Nephron (organoid): ENCODE results near the gene FGF3.

Experiments
- H3K27ac Mint-ChIP-seq, 3 experiments: 2 replicates each; pipeline ENCODE4 v1.8.0; 2020; ENCODE audit warnings: mixed read lengths in 3 of 3, mild to moderate bottlenecking in 2 of 3, moderate library complexity in 1 of 3
- H3K27me3 Mint-ChIP-seq: 2 replicates; pipeline ENCODE4 v1.8.0; 2021; ENCODE audit warnings: low read depth, mild to moderate bottlenecking, moderate library complexity, mixed read lengths
- H3K36me3 Mint-ChIP-seq: 2 replicates; pipeline ENCODE4 v1.8.0; 2020; ENCODE audit warnings: low read depth, mixed read lengths
- H3K4me1 Mint-ChIP-seq: 2 replicates; pipeline ENCODE4 v1.8.0; 2020; ENCODE audit warnings: mixed read lengths
- H3K4me3 Mint-ChIP-seq, 3 experiments: 2 replicates each; pipeline ENCODE4 v1.8.0; 2020; ENCODE audit warnings: mild to moderate bottlenecking in 3 of 3, mixed read lengths in 3 of 3, moderate library complexity in 2 of 3
- H3K9me3 Mint-ChIP-seq: 2 replicates; pipeline ENCODE4 v1.8.0; 2020; ENCODE audit warnings: mixed read lengths
- CTCF ChIP-seq, 3 experiments: fragments of 200-600 bp; sonication (generic); IDR thresholded peaks; one replicate each; pipeline ENCODE4 v1.5.0; 2021; ENCODE audit warnings: antibody characterized with exemption in 3 of 3; ENCODE audit not compliant: unreplicated experiment in 3 of 3

Gene FGF3

DNA sequence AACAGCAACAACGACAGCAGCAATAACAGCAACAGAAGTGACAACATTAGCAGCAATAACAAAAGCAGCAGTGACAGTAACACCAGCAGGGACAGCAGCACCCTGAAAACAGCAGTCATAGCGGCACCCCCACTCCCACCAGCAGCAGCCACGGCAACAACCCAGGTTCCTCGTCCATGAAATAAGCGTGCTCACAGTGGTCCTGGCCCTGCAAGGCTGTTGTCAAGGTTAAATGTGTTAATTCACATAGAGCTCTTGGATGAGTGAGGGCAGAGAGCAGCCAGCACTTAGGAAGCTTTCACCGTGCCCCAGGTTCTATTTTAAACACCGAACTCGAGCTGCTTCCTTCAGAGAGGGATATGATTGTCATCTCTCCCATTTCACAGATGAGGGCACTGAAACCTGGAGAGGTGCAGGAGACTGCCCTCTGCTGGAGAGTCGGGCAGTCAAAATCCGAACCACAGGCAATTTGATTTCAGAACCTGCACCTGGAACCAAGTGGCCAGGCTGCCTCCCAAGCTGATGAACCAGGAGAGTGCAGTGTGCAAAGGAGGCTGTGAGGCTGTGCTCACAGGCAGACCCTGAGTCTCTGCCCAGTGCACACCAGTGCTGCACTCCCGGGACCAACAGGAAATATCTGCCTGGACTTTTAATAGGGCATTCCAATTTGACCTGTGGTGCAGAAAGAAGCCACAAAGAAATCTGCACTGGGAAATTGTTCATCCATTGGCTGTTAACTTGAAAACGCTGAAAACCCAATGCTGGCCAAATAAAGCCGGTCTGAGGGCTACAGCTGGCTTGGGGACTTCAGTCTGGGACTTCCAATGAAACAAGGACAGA is 22.9 kb upstream of the FGF3 start:
- H3K27ac Mint-ChIP-seq: no peak overlapping the region
- peak in 2 of 3 experiments; percentile 9 to 14 for TF ChIP-seq CTCF (IDR thresholded peaks at IDR 0.05; ENCODE audit: unreplicated experiment in 3 of 3)

DNA sequence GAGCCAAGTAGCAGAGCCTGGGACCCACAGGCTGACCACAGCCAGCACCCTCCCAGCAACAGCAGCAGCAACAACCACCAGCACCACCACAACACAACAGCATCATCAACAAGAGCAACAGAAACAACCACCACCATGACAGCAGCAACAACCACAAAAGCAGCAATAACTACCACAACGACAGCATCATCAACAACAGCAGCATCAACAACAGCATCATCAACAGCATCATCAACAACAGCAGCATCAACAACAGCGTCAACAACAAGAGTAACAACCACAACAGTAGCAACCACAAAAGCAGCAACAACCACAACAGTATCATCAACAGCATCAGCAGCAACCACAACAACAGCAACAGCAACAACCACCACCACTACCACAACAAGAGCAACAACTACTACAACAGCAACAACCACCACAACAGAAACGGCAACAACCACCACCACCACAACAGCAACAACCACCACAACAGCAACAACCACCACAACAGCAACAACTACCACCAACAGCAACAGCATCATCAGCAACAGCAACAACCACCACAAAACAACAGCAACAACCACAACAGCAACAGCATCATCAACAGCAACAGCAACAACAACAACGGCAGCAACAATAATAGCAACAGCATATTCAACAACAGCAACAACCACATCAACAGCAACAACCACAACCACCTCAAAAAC is 22.1 kb upstream of the FGF3 start:
- H3K27me3 Mint-ChIP-seq: peaks cover 19% of the 10 kb centered on the region
- no peaks in the 10 kb centered on the region for H3K9me3 Mint-ChIP-seq
- H3K36me3 Mint-ChIP-seq: no peaks in the 10 kb centered on the region
- no peaks in the 10 kb centered on the region for H3K4me1 Mint-ChIP-seq
- no peak overlapping the region for H3K27ac Mint-ChIP-seq
- H3K4me3 Mint-ChIP-seq: no peak overlapping the region
- TF ChIP-seq CTCF (IDR thresholded peaks at IDR 0.05; ENCODE audit: unreplicated experiment in 3 of 3): no peak

More for the DNA sequence above, 22.9 kb upstream of the FGF3 start:
- Mint-ChIP-seq H3K4me1 (no peaks in the 10 kb centered on the region), H3K9me3 (no peaks in the 10 kb centered on the region), H3K27me3 (peaks cover 13% of the 10 kb centered on the region), H3K36me3 (no peaks in the 10 kb centered on the region), H3K4me3 (no peak overlapping the region)

DNA sequence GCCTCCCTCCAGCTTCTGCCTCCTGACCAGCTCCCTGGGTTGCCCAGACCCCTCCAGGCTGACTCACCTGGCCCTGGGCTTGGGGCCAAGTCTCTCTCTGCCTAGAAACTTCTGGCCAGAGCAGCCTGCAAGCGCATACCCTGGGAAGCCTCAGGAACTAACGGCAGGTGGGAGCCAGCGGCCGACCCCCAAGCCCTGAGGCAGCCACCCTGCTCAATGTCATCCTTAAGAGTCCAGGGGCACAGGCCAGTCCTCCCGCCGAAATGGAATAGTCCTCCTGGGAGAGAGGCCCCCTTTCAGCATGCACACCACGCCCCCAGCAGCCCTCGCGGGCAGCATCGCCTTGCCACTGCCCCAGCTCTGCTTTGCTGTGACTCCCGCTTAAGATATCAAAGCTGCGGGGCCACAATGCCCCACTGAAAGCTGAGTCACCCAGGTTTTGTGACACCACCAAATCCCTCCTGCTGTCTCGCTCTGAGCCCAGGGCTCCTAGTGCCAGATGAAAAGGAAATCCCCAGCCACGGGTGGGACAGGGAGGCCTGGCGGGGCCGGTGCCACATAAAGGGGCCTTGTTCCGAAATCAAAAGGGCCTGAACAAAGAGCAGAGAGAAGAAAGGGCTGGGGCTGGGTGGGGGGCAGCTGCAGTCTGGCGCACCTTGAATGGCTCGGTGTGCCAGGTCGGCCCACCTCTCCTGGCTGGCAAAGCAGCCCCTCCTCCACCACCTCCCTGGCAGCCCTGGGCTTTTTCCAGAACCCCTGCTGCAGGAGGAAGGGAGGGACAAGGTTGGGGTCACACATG is 21.4 kb upstream of the FGF3 start:
- peaks cover 24% of the 10 kb centered on the region for H3K27me3 Mint-ChIP-seq
- no peaks in the 10 kb centered on the region for H3K4me1 Mint-ChIP-seq
- H3K27ac Mint-ChIP-seq: no peak overlapping the region
- no peaks in the 10 kb centered on the region for H3K9me3 Mint-ChIP-seq
- TF ChIP-seq CTCF (IDR thresholded peaks at IDR 0.05; ENCODE audit: unreplicated experiment in 3 of 3): no peak
- no peaks in the 10 kb centered on the region for H3K36me3 Mint-ChIP-seq
- no peak overlapping the region for H3K4me3 Mint-ChIP-seq

- Mint-ChIP-seq H3K9me3 (no peaks in the 10 kb centered on the region), H3K4me3 (no peak overlapping the region), H3K4me1 (no peaks in the 10 kb centered on the region), H3K27ac (no peak overlapping the region), H3K36me3 (no peaks in the 10 kb centered on the region), H3K27me3 (peaks cover 24% of the 10 kb centered on the region)
- TF ChIP-seq CTCF (IDR thresholded peaks at IDR 0.05; ENCODE audit: unreplicated experiment in 3 of 3): no peak
These were observed 20.3 kb upstream of the FGF3 start for GRCh38 chr11:69839516-69839915.

DNA sequence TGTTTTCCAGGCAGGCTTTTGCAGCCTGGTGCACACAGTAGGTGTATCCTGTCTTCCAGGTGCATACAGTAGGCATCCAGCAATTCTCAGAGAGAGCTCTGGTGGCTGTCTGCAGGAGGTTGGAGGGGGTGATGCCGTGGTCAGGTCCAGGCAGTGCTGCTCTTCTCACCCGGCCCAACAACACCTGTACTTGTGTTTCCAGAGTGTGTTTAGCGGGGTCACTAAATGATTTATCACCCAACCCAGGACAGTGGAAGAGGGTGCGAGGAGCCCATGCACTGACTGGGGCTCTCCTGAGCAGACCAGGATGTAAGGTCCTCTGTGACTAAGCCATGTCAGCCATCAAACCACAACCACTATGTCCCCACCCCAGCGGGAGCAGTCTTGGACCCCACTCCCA is 18.6 kb upstream of the FGF3 start:
- no peaks in the 10 kb centered on the region for H3K4me1 Mint-ChIP-seq
- TF ChIP-seq CTCF (IDR thresholded peaks at IDR 0.05; ENCODE audit: unreplicated experiment in 3 of 3): no peak
- H3K27ac Mint-ChIP-seq: no peak overlapping the region
- H3K4me3 Mint-ChIP-seq: no peak overlapping the region
- H3K27me3 Mint-ChIP-seq: peaks cover 31% of the 10 kb centered on the region
- no peaks in the 10 kb centered on the region for H3K9me3 Mint-ChIP-seq
- no peaks in the 10 kb centered on the region for H3K36me3 Mint-ChIP-seq
